Smooth muscle cell (in vitro differentiated cells): Measurements from ENCODE around the gene OSBPL6. TPM values are rescaled to one million over a fixed set of nuclear protein-coding genes. Genes with fewer than 3 reads are reported as not detected.

Experiments
- DNase-seq: peaks from one replicate; lab custom pipeline; 2025; ENCODE audit not compliant: unreplicated experiment; lab: John Stamatoyannopoulos, UW
- H2AFZ ChIP-seq: fragments of 200-600 bp; sonication (generic); 2 replicates; pipeline ENCODE4 v1.6.0; 2016; ENCODE audit warnings: antibody characterized with exemption, low read depth, mild to moderate bottlenecking
- H3F3A ChIP-seq: fragments of 200-600 bp; sonication (generic); 2 replicates; pipeline ENCODE4 v1.6.0; 2017; ENCODE audit warnings: antibody characterized with exemption, low read depth
- H3K27ac ChIP-seq: fragments of 200-600 bp; sonication (generic); 2 replicates; pipeline ENCODE4 v1.5.1; 2016; ENCODE audit warnings: low read depth, mild to moderate bottlenecking
- H3K27me3 ChIP-seq: fragments of 200-600 bp; sonication (generic); 2 replicates; pipeline ENCODE4 v1.6.1; 2016; ENCODE audit warnings: low read depth, mild to moderate bottlenecking
- H3K36me3 ChIP-seq: fragments of 200-600 bp; sonication (generic); 2 replicates; pipeline ENCODE4 v1.5.1; 2016; ENCODE audit warnings: low read depth
- H3K4me1 ChIP-seq: fragments of 200-600 bp; sonication (generic); 2 replicates; pipeline ENCODE4 v1.5.1; 2016; ENCODE audit warnings: low read depth
- H3K4me2 ChIP-seq: fragments of 200-600 bp; sonication (generic); 2 replicates; pipeline ENCODE4 v1.6.0; 2016; ENCODE audit warnings: mild to moderate bottlenecking
- H3K4me3 ChIP-seq: fragments of 200-600 bp; sonication (generic); 2 replicates; pipeline ENCODE4 v1.5.1; 2016; ENCODE audit warnings: mild to moderate bottlenecking
- H3K79me2 ChIP-seq: fragments of 200-600 bp; sonication (generic); 2 replicates; pipeline ENCODE4 v1.6.0; 2016; ENCODE audit warnings: low read depth, mild to moderate bottlenecking
- H3K9ac ChIP-seq: fragments of 200-600 bp; sonication (generic); 2 replicates; pipeline ENCODE4 v1.6.0; 2016; ENCODE audit warnings: low read depth
- H3K9me3 ChIP-seq: fragments of 200-600 bp; sonication (generic); replicated peaks from 2 replicates; pipeline ENCODE4 v1.5.1; 2016; ENCODE audit warnings: low read depth
- H4K20me1 ChIP-seq: fragments of 200-600 bp; sonication (generic); 2 replicates; pipeline ENCODE4 v1.6.0; 2016; ENCODE audit warnings: low read depth
- CTCF ChIP-seq: fragments of 200-600 bp; sonication (generic); IDR thresholded peaks from 2 replicates; pipeline ENCODE4 v1.5.1; 2017; ENCODE audit warnings: borderline replicate concordance, mild to moderate bottlenecking, antibody characterized with exemption; ENCODE audit not compliant: insufficient read depth, poor library complexity, severe bottlenecking
- WGBS: methylation state at CpG from one replicate; pipeline ENCODE4 v1.1.7; 2016; ENCODE audit warnings: low lambda C conversion rate; 5-methylcytosine and 5-hydroxymethylcytosine counted together
- polyA plus RNA-seq: library from polyadenylated mRNA; unstranded; fragments of >200 nt; fragmentation: Nextera tagmentation; extraction: Ambion mirVana; gene quantifications from 2 replicates; pipeline ENCODE4 v1.2.1, GENCODE V29; 2016
- total RNA-seq: library from RNA; depleted of rRNA; stranded (reverse); fragments of >200 nt; gene quantifications from 2 replicates; pipeline ENCODE4 v1.2.3, GENCODE V29; 2014

The OSBPL6 gene
- total and polyA plus RNA-seq, 2 experiments from 2014 or later = 7.4 to 7.6 TPM

GRCh38 chr2:178417916-178418315 is 223.6 kb downstream of the OSBPL6 start:
- no peak for TF ChIP-seq CTCF
- Histone ChIP-seq H4K20me1 (no peaks in the 10 kb centered on the region), H3K27me3 (no peaks in the 10 kb centered on the region), H3K27ac (no peak overlapping the region), H3K36me3 (no peaks in the 10 kb centered on the region), H3K4me2 (no peak overlapping the region), H3K9me3 (no peaks in the 10 kb centered on the region), H3K9ac (no peak overlapping the region), H3K4me3 (no peak overlapping the region), H3F3A (no peaks in the 10 kb centered on the region), H3K4me1 (no peaks in the 10 kb centered on the region), H3K79me2 (peaks cover 14% of the 10 kb centered on the region), H2AFZ (no peak overlapping the region)
- 96% methylated on average over 3 of the region's 3 CpGs for WGBS
- no peak for DNase-seq

- H3K36me3 ChIP-seq = no peaks in the 10 kb centered on the region
- H2AFZ ChIP-seq = no peak overlapping the region
- H3K4me2 ChIP-seq = no peak overlapping the region
- H3K4me3 ChIP-seq = no peak overlapping the region
- no peaks in the 10 kb centered on the region for H3F3A ChIP-seq
- no peak overlapping the region for H3K9ac ChIP-seq
- no peaks in the 10 kb centered on the region for H3K4me1 ChIP-seq
- no peak overlapping the region for H3K27ac ChIP-seq
- WGBS = 95% methylated on average over 1 of the region's 1 CpG
- H3K27me3 ChIP-seq = no peaks in the 10 kb centered on the region
- H3K79me2 ChIP-seq = peaks cover 18% of the 10 kb centered on the region
- DNase-seq = no peak
- no peaks in the 10 kb centered on the region for H3K9me3 ChIP-seq
- H4K20me1 ChIP-seq = no peaks in the 10 kb centered on the region
- TF ChIP-seq CTCF = no peak
These were observed 224.1 kb downstream of the OSBPL6 start for GRCh38 chr2:178418426-178418825.

- no peak for DNase-seq
- no peak overlapping the region for H3K27ac ChIP-seq
- no peaks in the 10 kb centered on the region for H3K4me1 ChIP-seq
- H2AFZ ChIP-seq = no peak overlapping the region
- no peaks in the 10 kb centered on the region for H3K9me3 ChIP-seq
- 86% methylated on average over 1 of the region's 1 CpG for WGBS
- no peaks in the 10 kb centered on the region for H3F3A ChIP-seq
- H3K36me3 ChIP-seq = no peaks in the 10 kb centered on the region
- no peak overlapping the region for H3K9ac ChIP-seq
- no peak overlapping the region for H3K4me2 ChIP-seq
- peaks cover 18% of the 10 kb centered on the region for H3K79me2 ChIP-seq
- H4K20me1 ChIP-seq = no peaks in the 10 kb centered on the region
- no peak overlapping the region for H3K4me3 ChIP-seq
- no peaks in the 10 kb centered on the region for H3K27me3 ChIP-seq
- no peak for TF ChIP-seq CTCF
These were observed 224.8 kb downstream of the OSBPL6 start for GRCh38 chr2:178419123-178419522.

GRCh38 chr2:178420463-178420999 is 226.2 kb downstream of the OSBPL6 start:
- no peaks in the 10 kb centered on the region for H3K36me3 ChIP-seq
- H3K4me3 ChIP-seq = no peak overlapping the region
- 90% methylated on average over 1 of the region's 1 CpG for WGBS
- no peak for DNase-seq
- no peak overlapping the region for H2AFZ ChIP-seq
- no peaks in the 10 kb centered on the region for H3K4me1 ChIP-seq
- no peaks in the 10 kb centered on the region for H3K27me3 ChIP-seq
- H3F3A ChIP-seq = no peaks in the 10 kb centered on the region
- no peak overlapping the region for H3K27ac ChIP-seq
- H3K9me3 ChIP-seq = no peaks in the 10 kb centered on the region
- no peak overlapping the region for H3K9ac ChIP-seq
- H3K4me2 ChIP-seq = no peak overlapping the region
- no peak for TF ChIP-seq CTCF
- no peaks in the 10 kb centered on the region for H4K20me1 ChIP-seq
- peaks cover 19% of the 10 kb centered on the region for H3K79me2 ChIP-seq
